T-helper 22 cell (primary cell): ENCODE data around the gene PSME3.

ENCODE experiments used
- DNase-seq: peaks from one replicate; pipeline ENCODE4 v3.0.0-alpha.2; 2020; ENCODE audit warnings: low read depth

PSME3 gene, protein sequence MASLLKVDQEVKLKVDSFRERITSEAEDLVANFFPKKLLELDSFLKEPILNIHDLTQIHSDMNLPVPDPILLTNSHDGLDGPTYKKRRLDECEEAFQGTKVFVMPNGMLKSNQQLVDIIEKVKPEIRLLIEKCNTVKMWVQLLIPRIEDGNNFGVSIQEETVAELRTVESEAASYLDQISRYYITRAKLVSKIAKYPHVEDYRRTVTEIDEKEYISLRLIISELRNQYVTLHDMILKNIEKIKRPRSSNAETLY

GRCh38 chr17:42832934-42833766, at the start of gene PSME3:
Gene PSME3, plus strand, starts transcription at chr17:42833397. Its CDS starts 235 bp downstream, at chr17:42833632.
- DNase-seq: peak; percentile 83

DNA sequence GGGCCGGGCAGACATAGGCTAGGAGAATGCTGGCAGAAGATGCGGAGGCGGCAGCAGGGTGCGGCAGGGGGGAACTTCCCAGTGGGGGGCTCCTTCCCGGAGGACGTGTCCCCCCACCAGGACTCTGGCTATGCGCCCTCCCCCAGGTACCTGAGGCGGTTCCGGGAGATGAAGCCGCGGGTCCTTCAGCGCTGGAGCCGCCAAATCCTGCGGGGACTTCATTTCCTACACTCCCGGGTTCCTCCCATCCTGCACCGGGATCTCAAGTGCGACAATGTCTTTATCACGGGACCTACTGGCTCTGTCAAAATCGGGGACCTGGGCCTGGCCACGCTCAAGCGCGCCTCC, 49.4 kb upstream of the PSME3 start:
- no peak for DNase-seq

DNA sequence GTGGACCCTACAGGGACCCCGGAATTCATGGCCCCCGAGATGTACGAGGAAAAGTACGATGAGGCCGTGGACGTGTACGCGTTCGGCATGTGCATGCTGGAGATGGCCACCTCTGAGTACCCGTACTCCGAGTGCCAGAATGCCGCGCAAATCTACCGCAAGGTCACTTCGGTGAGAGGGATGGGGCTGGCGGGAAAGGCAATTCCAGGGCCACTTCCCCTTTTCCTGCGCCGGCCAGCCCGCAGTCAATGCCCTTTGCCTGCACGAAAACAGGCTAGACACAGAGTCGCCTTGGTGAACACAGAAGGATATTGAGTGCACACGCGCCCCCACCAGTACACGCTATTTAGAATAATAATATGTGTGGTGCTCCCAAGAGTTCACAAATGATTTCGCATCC, 48.8 kb upstream of the PSME3 start:
- no peak for DNase-seq

DNA sequence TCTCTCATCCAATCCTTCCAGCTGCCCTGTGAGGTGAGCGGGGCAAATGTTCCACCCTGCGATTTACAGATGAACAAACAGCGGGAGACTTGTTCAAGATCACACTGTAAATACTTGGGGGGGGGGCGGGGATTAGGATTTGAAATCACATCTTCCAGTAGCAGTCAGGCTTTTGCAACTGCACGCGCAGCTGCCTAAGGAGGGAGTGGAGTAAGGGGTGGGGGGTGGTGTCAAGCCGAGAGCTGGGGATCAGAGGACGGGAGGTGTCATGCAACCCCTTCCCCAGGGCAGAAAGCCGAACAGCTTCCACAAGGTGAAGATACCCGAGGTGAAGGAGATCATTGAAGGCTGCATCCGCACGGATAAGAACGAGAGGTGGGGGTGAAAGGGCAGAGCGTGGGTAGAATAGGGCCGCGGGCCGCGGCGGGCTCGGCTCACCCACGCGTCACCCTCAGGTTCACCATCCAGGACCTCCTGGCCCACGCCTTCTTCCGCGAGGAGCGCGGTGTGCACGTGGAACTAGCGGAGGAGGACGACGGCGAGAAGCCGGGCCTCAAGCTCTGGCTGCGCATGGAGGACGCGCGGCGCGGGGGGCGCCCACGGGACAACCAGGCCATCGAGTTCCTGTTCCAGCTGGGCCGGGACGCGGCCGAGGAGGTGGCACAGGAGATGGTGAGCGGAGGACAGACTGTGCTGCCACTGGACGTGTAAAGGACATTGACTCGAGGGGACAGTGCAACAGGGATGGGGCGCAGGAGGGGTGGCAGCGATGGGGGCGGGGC, 48.2 kb upstream of the PSME3 start:
- no peak for DNase-seq

DNA sequence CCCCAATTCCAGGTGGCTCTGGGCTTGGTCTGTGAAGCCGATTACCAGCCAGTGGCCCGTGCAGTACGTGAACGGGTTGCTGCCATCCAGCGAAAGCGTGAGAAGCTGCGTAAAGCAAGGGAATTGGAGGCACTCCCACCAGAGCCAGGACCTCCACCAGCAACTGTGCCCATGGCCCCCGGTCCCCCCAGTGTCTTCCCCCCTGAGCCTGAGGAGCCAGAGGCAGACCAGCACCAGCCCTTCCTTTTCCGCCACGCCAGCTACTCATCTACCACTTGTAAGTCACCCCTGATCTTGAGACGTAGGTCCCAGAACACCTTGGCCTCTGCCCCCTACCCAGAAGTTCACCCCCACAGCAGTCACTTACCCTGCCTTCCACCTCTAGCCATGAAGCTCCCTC, 45.9 kb upstream of the PSME3 start:
- no peak for DNase-seq

GRCh38 chr17:42791948-42792347, 41.2 kb upstream of the PSME3 start:
- no peak for DNase-seq

DNA sequence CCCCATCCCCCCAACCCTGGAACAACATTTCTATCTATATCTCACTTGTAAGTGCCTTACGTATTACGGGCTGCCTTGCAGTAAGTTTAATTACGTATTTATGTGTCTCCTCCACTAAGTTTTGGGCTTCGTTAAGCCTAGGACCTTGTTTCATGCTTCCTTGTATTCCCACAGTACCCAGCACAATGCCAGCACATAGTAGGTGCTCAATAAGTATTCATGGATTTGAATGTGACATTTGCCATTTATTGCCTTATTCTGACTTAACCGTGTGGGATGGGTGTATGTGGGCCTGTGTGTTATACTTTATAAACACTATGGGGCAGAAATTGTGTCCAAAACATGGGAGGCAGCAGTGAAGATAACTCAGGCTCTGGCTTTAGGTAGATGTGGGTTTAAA, 40.7 kb upstream of the PSME3 start:
- no peak for DNase-seq

GRCh38 chr17:42795061-42795460, 38.1 kb upstream of the PSME3 start:
- no peak for DNase-seq

DNA sequence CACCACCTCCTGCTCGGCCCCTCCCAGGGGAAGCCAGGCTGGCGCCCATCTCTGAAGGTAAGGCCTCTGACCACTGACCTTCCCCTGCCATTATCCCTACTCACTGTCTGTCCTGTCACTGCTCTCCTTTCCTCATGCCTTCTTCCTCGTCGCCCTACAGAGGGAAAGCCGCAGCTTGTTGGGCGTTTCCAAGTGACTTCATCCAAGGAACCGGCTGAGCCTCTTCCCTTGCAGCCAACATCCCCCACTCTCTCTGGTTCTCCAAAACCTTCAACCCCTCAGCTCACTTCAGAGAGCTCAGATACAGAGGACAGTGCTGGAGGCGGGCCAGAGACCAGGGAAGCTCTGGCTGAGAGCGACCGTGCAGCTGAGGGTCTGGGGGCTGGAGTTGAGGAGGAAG, 37.7 kb upstream of the PSME3 start:
- no peak for DNase-seq

- no peak for DNase-seq
These were observed 37.0 kb upstream of the PSME3 start for GRCh38 chr17:42796066-42796758.

DNA sequence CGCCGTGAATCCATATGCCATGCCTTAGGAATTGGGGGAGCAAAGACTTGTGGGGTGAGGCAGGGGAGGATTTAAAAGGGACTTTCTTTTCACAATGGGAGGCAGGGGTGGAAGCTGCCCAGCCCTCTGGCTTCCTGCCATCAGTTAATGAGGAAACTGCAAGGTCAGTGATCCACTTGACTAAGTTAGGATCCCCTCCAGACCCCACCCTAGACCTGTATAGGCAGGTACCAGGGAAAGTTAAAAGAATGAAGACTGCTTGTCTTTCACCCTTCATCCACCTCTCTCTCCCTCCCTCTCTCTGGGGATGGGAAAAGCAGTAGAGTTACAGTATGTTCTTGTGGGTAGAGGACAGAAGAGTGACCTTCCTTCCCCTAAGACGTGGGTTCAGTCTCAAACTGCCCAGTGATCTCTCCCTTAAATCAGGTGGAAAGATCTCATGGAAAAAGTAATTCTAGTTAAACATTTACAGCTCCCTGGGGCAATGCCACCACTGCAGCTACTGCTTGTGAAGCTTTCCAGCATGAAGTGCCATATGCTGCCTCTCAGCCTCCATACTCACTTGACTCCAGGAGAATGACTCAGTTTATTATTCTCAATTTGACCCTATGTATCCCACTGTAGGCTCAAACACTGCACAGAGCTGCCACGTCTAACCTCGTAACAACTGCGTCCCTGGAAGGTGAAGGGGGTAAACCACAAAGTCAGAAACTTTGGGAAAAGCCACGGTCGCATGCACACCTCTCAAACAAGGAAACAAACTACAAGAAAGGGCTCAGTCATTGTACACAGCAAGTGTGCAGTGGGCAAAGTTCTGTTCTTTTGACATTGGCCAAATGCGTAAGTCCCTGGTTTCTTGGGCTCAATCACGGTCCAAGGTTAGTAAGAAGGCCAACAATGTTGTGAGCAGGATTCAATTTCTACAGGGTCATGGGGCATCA, 35.9 kb upstream of the PSME3 start:
- DNase-seq: no peak

GRCh38 chr17:42798011-42798382, 35.2 kb upstream of the PSME3 start:
- DNase-seq: no peak

DNA sequence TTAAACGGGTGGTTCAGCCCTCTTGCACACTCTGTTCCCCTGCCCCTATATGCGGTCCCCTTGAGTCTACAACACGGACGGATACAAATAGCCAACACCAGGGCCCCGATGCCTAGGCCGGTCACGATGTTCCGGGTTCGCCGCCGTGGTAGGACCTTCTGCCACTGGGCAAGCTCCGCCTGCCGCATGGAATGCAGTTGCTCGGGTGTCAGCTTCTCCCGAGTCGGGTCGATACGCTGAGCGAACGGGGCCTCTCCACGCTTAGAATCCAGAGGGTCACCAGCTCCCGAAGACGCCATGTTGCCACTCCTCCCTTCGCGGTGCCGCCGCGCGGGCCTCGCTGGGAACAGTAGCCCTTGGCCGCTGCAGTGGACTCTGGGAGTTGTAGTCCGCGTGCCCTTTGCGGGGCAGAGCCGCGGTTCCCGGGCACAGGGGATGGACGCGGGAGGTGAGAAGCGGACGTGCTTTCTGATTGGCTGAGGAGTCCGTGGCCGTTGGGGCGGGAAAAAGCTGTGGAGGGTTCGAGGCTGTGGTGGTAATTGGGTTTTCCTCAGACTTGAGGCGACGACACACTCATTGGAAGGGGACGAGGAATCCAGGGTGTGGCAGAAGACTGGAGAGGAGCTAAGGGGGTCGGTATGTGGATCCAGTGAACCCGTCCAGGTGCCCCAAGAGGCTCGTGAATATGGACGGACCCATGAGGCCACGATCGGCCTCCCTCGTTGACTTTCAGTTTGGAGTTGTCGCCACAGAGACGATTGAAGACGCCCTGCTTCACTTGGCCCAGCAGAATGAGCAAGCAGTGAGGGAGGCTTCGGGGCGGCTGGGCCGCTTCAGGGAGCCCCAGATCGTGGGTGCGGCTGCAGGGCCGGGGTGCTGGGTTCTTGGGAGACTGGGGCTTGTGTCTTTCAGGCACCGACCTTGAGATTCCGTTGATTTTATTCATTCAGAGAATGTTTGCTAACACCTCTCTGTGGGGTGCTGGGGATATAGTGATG, 34.5 kb upstream of the PSME3 start, which contains the start of the genes CNTD1 and COA3:
Gene CNTD1, plus strand, starts transcription at position 479 of the 998 bp plus-strand sequence. Its CDS starts 207 bp downstream, at position 686.
Gene COA3, minus strand, starts transcription at position 322 of the 998 bp plus-strand sequence. Its CDS starts 23 bp downstream, at position 299.
- peak; percentile 44 for DNase-seq

GRCh38 chr17:42803074-42803883, 29.9 kb upstream of the PSME3 start:
- DNase-seq: no peak

DNA sequence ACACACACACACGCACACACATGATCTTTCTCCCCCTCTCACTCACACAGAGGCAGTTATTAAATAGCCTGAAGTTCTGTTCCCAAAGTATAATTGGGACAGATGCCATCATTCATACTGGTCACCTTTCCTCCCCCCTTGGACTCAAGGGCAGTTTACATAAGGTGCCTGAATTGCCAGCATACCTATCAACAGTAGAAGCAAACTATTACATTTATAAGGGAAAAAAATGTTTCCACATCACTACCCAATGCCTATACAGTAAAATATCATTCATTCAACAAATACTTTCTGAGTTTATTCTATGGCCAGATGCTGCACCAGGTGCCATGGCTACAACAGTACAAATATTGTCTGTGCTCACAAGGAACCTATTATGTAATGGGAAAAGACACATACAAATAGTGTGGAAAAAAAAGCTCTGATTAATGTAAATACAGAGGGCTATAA, 28.3 kb upstream of the PSME3 start:
- no peak for DNase-seq

- no peak for DNase-seq
These were observed 26.9 kb upstream of the PSME3 start for GRCh38 chr17:42806249-42806648.

- DNase-seq: no peak
These were observed 23.9 kb upstream of the PSME3 start for GRCh38 chr17:42809250-42809649.

DNA sequence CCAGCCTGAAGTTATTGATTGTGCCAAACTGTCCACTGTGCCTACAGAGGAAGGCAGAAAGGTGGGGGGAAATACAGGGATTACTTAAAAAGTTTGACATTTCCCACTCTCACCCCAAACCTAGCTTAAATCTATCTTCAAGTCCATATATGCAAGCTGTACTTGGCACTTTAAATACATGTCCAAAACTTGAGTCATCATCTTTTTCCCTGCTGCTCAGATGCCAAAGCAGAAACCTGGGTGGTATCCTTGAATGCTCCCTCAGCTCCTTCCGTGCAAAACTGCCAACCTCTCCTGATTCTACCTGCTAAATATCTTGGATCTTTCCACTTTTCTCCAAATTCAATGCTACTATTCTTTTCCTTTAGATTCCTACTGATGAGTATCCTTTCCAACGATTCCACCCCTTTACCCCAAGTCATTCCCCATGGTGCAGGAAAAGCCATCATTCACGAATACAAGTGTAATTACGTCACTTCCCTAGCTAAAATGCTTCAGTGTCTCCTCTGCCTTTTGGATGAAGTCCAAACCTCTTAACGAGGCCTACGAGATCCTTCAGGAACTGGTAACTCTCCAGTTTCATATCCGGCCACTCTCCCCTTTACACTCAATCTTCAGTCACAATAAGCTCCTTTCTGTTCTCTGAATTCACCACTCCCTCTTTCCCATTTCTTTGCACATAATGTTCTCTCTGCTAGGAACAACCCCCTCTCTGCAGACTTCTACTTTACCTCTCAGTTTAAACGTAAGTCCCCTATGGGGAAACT, 18.4 kb upstream of the PSME3 start:
- no peak for DNase-seq
